Right lobe of liver (tissue), 6 donors: ENCODE measurements around the gene CPNE6. TPM values are rescaled to one million over a fixed set of nuclear protein-coding genes. Genes with fewer than 3 reads are reported as not detected.
A peak's percentile ranks its signal among the peaks of the same experiment; 100 is the strongest.

ENCODE experiments used
- ATAC-seq, 4 donors: fragments of 200-7000 bp; cut with Tn5 transposase; one replicate each; pipeline ENCODE4 v1.9.1; 2020; ENCODE audit warnings: mild to moderate bottlenecking in 4 of 4, moderate library complexity in 4 of 4
- DNase-seq, 3 donors: peaks; one replicate each; pipeline ENCODE4 v3.0.0-alpha.2; 2020
- H3K27ac ChIP-seq, 3 donors: fragments of 200-600 bp; one replicate each; pipeline ENCODE4 v1.8.0; 2022
- H3K27me3 ChIP-seq, 2 donors: fragments of 200-600 bp; one replicate each; pipeline ENCODE4 v1.8.0; 2022
- H3K36me3 ChIP-seq, 4 donors: fragments of 200-600 bp; sonication (generic) in 1 of 4; one replicate each; pipeline versions ENCODE4 v1.5.1 to v1.8.0; 2017 to 2022; ENCODE audit warnings: control low read depth in 1 of 4
- H3K4me1 ChIP-seq, 4 donors: fragments of 200-600 bp; sonication (generic) in 1 of 4; one replicate each; pipeline versions ENCODE4 v1.5.1 to v1.8.0; 2017 to 2022; ENCODE audit warnings: control low read depth in 1 of 4
- H3K4me3 ChIP-seq, 3 donors: fragments of 200-600 bp; one replicate each; pipeline ENCODE4 v1.8.0; 2022
- H3K9me3 ChIP-seq, 4 donors: fragments of 200-600 bp; sonication (generic) in 1 of 4; one replicate each; pipeline versions ENCODE4 v1.5.1 to v1.8.0; 2017 to 2022; ENCODE audit warnings: control low read depth in 1 of 4
- CTCF ChIP-seq, 4 donors: fragments of 200-600 bp in 3 of 4; fragments of 450-650 bp in 1 of 4; IDR thresholded peaks; one replicate each; pipeline versions ENCODE4 v1.5.1 to v1.8.0; 2016 to 2022; ENCODE audit warnings: antibody characterized with exemption in 4 of 4, mild to moderate bottlenecking in 2 of 4
- POLR2A ChIP-seq: fragments of 450-650 bp; IDR thresholded peaks from one replicate; pipeline ENCODE4 v1.6.1; 2017; ENCODE audit warnings: antibody characterized with exemption, mild to moderate bottlenecking
- WGBS: methylation state at CpG from one replicate; pipeline ENCODE4 v1.1.6; 2018; ENCODE audit warnings: low coverage, low lambda C conversion rate; ENCODE audit not compliant: insufficient coverage; ENCODE audit errors: missing lambda C conversion rate; 5-methylcytosine and 5-hydroxymethylcytosine counted together
- intact Hi-C, 2 donors: fragments of 100-400 bp; cut with DNase I; formaldehyde crosslinking; loops; one replicate each; pipeline versions ENCODE4 v1.11.2 to v1.14.1; 2022
- total RNA-seq, 6 experiments: library from RNA; depleted of rRNA in 2 of 6; stranded (reverse); fragments of >200 nt in 2 of 6; fragmentation: NEBNext Ultra II Directional in 3 of 6; extraction: Animal tissue kit (Norgen Biotek cat#: 25700) in 3 of 6; gene quantifications; one replicate each; pipeline versions ENCODE4 v1.1.0 to v1.2.4, GENCODE V29; 2016 to 2023
- donor health status: DM: no; HTN: yes; CAD: no.
- donor health status: DM: no; HTN: no; CAD: no.
- donor health status: DM: no; HTN: no; CAD: no.
- donor health status: DM: no; HTN: yes; CAD: no.
- donor health status: DM: no; HTN: yes; CAD: no.

The CPNE6 gene
- total RNA-seq, 6 experiments from 2014 or later, result 0.09 to 0.40 (median 0.18) TPM; not detected in 2

- Histone ChIP-seq H3K9me3 (no peaks in the 10 kb centered on the region), H3K27ac (no peak overlapping the region), H3K27me3 (no peaks in the 10 kb centered on the region), H3K4me3 (no peak overlapping the region), H3K36me3 (no peaks in the 10 kb centered on the region), H3K4me1 (peaks cover 0 to 43% (median 14%) of the 10 kb centered on the region in 4 donors)
- intact Hi-C loops, result loop anchor here (5.0 kb wide), 1 partner anchor 34 kb away; the partner anchor contains the start of gene PCK2 (in 2 of the 2)
- TF ChIP-seq POLR2A (no peak), CTCF (IDR thresholded peaks at IDR 0.05) (no peak)
- no CpG with 5 or more reads among the region's 14 CpGs for WGBS
- ATAC-seq (no peak), DNase-seq (peak in 1 of 3 donors; percentile 42)
These were observed 13.5 kb upstream of the CPNE6 start for GRCh38 chr14:24057867-24058259.

GRCh38 chr14:24058260-24058950 is 13.0 kb upstream of the CPNE6 start:
- Histone ChIP-seq H3K27me3 (no peaks in the 10 kb centered on the region), H3K9me3 (no peaks in the 10 kb centered on the region), H3K36me3 (no peaks in the 10 kb centered on the region), H3K4me3 (no peak overlapping the region), H3K4me1 (peaks cover 0 to 48% (median 17%) of the 10 kb centered on the region in 4 donors), H3K27ac (no peak overlapping the region)
- TF ChIP-seq CTCF (IDR thresholded peaks at IDR 0.05) (peak; percentile 75 to 95 (median 86)), POLR2A (no peak)
- intact Hi-C loops, result loop anchor here (5.0 kb wide), 1 partner anchor 34 kb away; the partner anchor contains the start of gene PCK2 (in 2 of the 2)
- WGBS, result 3% methylated on average over 4 of the region's 7 CpGs
- DNase-seq (peak in 2 of 3 donors; percentile 71 to 84), ATAC-seq (peak; percentile 64 to 83 (median 72))

- no peaks in the 10 kb centered on the region for H3K36me3 ChIP-seq
- no peak for ATAC-seq
- no peak for TF ChIP-seq CTCF (IDR thresholded peaks at IDR 0.05)
- TF ChIP-seq POLR2A, result no peak
- H3K9me3 ChIP-seq, result no peaks in the 10 kb centered on the region
- 74% methylated on average over 4 of the region's 10 CpGs for WGBS
- DNase-seq, result peak in 1 of 3 donors; percentile 46
- intact Hi-C loops, result loop anchor here (5.0 kb wide), 1 partner anchor 33 kb away; the partner anchor contains the start of gene PCK2 (in 2 of the 2)
- H3K27ac ChIP-seq, result no peak overlapping the region
- H3K4me1 ChIP-seq, result peaks cover 0 to 54% (median 20%) of the 10 kb centered on the region in 4 donors
- H3K27me3 ChIP-seq, result no peaks in the 10 kb centered on the region
- H3K4me3 ChIP-seq, result no peak overlapping the region
These were observed 12.3 kb upstream of the CPNE6 start for GRCh38 chr14:24058951-24059475.

GRCh38 chr14:24059841-24060388 is 11.4 kb upstream of the CPNE6 start:
- no peak for TF ChIP-seq CTCF (IDR thresholded peaks at IDR 0.05)
- TF ChIP-seq POLR2A, result no peak
- H3K27ac ChIP-seq, result no peak overlapping the region
- no peaks in the 10 kb centered on the region for H3K9me3 ChIP-seq
- ATAC-seq (no peak), DNase-seq (peak in 1 of 3 donors; percentile 38)
- no peaks in the 10 kb centered on the region for H3K36me3 ChIP-seq
- no peaks in the 10 kb centered on the region for H3K27me3 ChIP-seq
- peaks cover 0 to 59% (median 24%) of the 10 kb centered on the region in 4 donors for H3K4me1 ChIP-seq
- intact Hi-C loops, result loop anchor here (5.0 to 10.0 kb wide), 2 partner anchors 32 to 105 kb away; partner anchors contain the start of genes PCK2 (in 2 of the 2) and IRF9 (in 1 of the 2)
- 78% methylated on average over 6 of the region's 16 CpGs for WGBS
- no peak overlapping the region for H3K4me3 ChIP-seq
